ENCODE measurements around the gene SEMA5B.

The SEMA5B gene

GRCh38 chr3:122890077-122890719 is 137.4 kb downstream of the SEMA5B start:
- DNase-seq: no peak

GRCh38 chr3:122886946-122887345 is 140.6 kb downstream of the SEMA5B start:
- DNase-seq: no peak

GRCh38 chr3:122886251-122886650 is 141.3 kb downstream of the SEMA5B start:
- DNase-seq: no peak

GRCh38 chr3:122882361-122882947 is 145.1 kb downstream of the SEMA5B start:
- DNase-seq: no peak

- no peak for DNase-seq
These were observed 146.9 kb downstream of the SEMA5B start for GRCh38 chr3:122880624-122881023.

GRCh38 chr3:122880173-122880572 is 147.4 kb downstream of the SEMA5B start:
- no peak for DNase-seq

GRCh38 chr3:122875547-122876127 is 151.9 kb downstream of the SEMA5B start:
- no peak for DNase-seq

GRCh38 chr3:122873741-122874515 is 153.6 kb downstream of the SEMA5B start:
- DNase-seq: no peak

GRCh38 chr3:122868322-122868721 is 159.2 kb downstream of the SEMA5B start:
- no peak for DNase-seq

- no peak for DNase-seq
These were observed 163.1 kb downstream of the SEMA5B start for GRCh38 chr3:122864498-122864897.

GRCh38 chr3:122862381-122862780 is 165.2 kb downstream of the SEMA5B start:
- DNase-seq: no peak
